ENCODE data around the gene ATAT1. TPM values are rescaled to one million over a fixed set of nuclear protein-coding genes. Genes with fewer than 3 reads are reported as not detected.
A peak's percentile ranks its signal among the peaks of the same experiment; 100 is the strongest.

Gene ATAT1
- total RNA-seq, 1 experiment from 2014 or later: 29.4 TPM

- TF ChIP-seq, protein P1, sequence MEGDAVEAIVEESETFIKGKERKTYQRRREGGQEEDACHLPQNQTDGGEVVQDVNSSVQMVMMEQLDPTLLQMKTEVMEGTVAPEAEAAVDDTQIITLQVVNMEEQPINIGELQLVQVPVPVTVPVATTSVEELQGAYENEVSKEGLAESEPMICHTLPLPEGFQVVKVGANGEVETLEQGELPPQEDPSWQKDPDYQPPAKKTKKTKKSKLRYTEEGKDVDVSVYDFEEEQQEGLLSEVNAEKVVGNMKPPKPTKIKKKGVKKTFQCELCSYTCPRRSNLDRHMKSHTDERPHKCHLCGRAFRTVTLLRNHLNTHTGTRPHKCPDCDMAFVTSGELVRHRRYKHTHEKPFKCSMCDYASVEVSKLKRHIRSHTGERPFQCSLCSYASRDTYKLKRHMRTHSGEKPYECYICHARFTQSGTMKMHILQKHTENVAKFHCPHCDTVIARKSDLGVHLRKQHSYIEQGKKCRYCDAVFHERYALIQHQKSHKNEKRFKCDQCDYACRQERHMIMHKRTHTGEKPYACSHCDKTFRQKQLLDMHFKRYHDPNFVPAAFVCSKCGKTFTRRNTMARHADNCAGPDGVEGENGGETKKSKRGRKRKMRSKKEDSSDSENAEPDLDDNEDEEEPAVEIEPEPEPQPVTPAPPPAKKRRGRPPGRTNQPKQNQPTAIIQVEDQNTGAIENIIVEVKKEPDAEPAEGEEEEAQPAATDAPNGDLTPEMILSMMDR (conservative IDR thresholded peaks at IDR 0.05): no peak
- TF ChIP-seq EZH2 (IDR thresholded peaks at IDR 0.05; ENCODE audit: low read depth): no peak
- peaks cover 7% of the 10 kb centered on the region; the same call in 1 of the 2 replicates for H3K36me3 ChIP-seq (ENCODE audit: low read depth)
- BruUV-seq (replicated peaks): TSS peak; percentile 49
- no peaks in the 10 kb centered on the region for H3K9me2 ChIP-seq (ENCODE audit: insufficient read depth)
- DNase-seq: peak; percentile 80 to 91
- H3K79me2 ChIP-seq (ENCODE audit: low read depth): peaks cover 31% of the 10 kb centered on the region
- H2AFZ ChIP-seq: peak within 1 kb of the TSS; percentile 98
- peak within 1 kb of the TSS; percentile 39; the same call in 1 of the 2 replicates for H3K27ac ChIP-seq
- no peaks in the 10 kb centered on the region for H3K9me3 ChIP-seq (ENCODE audit: insufficient read depth, low read depth)
- peak within 1 kb of the TSS; percentile 91 for H3K4me3 ChIP-seq
- peaks cover 18% of the 10 kb centered on the region; the same call in 1 of the 2 replicates for H3F3A ChIP-seq (ENCODE audit: insufficient read depth, low read depth)
- ChIA-PET CTCF (interaction anchor here (0.6 kb wide), 1 partner anchor 29 kb away, joined by 4 read pairs; the partner anchor contains the start of gene PPP1R10), POLR2A (ENCODE audit: unreplicated experiment) (interaction anchor here (0.7 to 0.9 kb wide), 2 partner anchors 8 to 90 kb away, joined by 4 to 5 read pairs; no protein-coding TSS in a partner anchor)
- peaks cover 4% of the 10 kb centered on the region; the same call in 1 of the 2 replicates for H4K20me1 ChIP-seq (ENCODE audit: insufficient read depth)
- peaks cover 8% of the 10 kb centered on the region for H3K4me1 ChIP-seq (replicated peaks; ENCODE audit: insufficient read depth)
- no peaks in the 10 kb centered on the region for H3K27me3 ChIP-seq (ENCODE audit: insufficient read depth, low read depth)
- intact Hi-C loops (cut with micrococcal nuclease; ENCODE audit: unreplicated experiment): no loop called here
- peak within 1 kb of the TSS; percentile 96 for H3K4me2 ChIP-seq
Observed at GRCh38 chr6:30646450-30647241, 20.0 kb downstream of the ATAT1 start, which contains the start of gene C6orf136. C6orf136 (plus strand) TSS chr6:30647133; CDS start chr6:30647232, 99 bp downstream.

DNA sequence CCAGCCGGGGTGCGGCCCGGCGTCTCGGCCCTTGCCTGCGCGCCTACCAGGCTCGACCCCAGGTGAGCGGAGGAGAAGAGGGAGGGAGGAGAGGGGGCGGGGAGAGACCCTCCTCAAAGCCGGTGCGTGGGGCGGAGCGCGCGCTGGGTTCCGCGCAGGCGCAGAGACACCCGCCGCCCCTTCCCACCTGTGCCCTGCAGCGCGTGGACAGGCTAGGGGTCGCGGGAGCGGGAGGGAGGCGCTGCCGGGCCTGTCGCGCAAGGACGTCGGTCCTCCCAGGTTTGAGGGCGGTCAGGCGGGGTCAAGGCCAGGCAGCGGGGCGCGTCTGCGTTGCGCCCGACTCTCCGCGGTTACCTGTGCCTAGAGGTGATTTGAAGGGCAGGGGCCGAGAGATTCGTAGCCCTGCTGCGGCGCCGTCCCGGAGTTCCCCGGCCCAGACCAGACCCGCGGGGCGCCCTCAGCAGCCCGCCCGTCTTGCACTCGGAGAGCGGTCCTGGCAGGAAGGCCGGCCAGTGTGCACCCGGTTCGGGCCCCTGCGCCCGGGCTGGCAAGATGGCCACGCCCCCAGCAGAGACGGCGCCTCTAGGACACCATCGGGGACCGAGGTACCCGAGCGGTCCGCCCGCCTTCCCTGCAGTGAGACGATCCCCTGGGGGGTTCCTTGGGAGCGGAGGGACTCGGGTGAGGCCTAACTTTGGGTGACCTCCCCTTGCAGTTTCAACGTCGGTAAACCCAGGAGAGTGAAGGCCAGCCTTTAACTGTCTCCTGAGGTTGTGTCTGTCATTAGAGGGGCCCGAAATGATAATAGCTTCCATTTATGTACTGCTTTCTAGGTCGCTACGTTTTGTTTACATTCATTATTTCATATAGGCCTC, 20.8 kb downstream of the ATAT1 start:
- TF ChIP-seq, protein P1 (conservative IDR thresholded peaks at IDR 0.05): no peak
- TF ChIP-seq EZH2 (IDR thresholded peaks at IDR 0.05; ENCODE audit: low read depth): no peak
- Histone ChIP-seq H4K20me1 (ENCODE audit: insufficient read depth) (peaks cover 4% of the 10 kb centered on the region; the same call in 1 of the 2 replicates), H3K4me1 (replicated peaks; ENCODE audit: insufficient read depth) (peaks cover 8% of the 10 kb centered on the region), H3K27ac (peak overlapping the region; percentile 39; the same call in 1 of the 2 replicates), H3K36me3 (ENCODE audit: low read depth) (peaks cover 10% of the 10 kb centered on the region; the same call in 1 of the 2 replicates), H3K4me2 (peak overlapping the region; percentile 96), H3K27me3 (ENCODE audit: insufficient read depth, low read depth) (no peaks in the 10 kb centered on the region), H3K9me2 (ENCODE audit: insufficient read depth) (no peaks in the 10 kb centered on the region), H2AFZ (peak overlapping the region; percentile 98), H3K4me3 (peak overlapping the region; percentile 91), H3K9me3 (ENCODE audit: insufficient read depth, low read depth) (no peaks in the 10 kb centered on the region), H3K79me2 (ENCODE audit: low read depth) (peaks cover 31% of the 10 kb centered on the region), H3F3A (ENCODE audit: insufficient read depth, low read depth) (peaks cover 23% of the 10 kb centered on the region; the same call in 1 of the 2 replicates)
- CTCF ChIA-PET: no interaction called here
- intact Hi-C loops (cut with micrococcal nuclease; ENCODE audit: unreplicated experiment): no loop called here
- DNase-seq: peak; percentile 43 to 78
- TSS peak; percentile 41 for BruUV-seq (replicated peaks)
- POLR2A ChIA-PET (ENCODE audit: unreplicated experiment): interaction anchor here (0.7 to 0.9 kb wide), 2 partner anchors 57 to 91 kb away, joined by 3 to 5 read pairs; no protein-coding TSS in a partner anchor

GRCh38 chr6:30651143-30651542, 24.5 kb downstream of the ATAT1 start:
- H2AFZ ChIP-seq: no peak overlapping the region
- H3K4me1 ChIP-seq (replicated peaks; ENCODE audit: insufficient read depth): peaks cover 6% of the 10 kb centered on the region
- POLR2A ChIA-PET (ENCODE audit: unreplicated experiment): no interaction called here
- H3K4me2 ChIP-seq: no peak overlapping the region
- CTCF ChIA-PET: interaction anchor here (0.6 kb wide), 1 partner anchor 15 kb away, joined by 4 read pairs; no protein-coding TSS in a partner anchor
- peaks cover 4% of the 10 kb centered on the region; the same call in 1 of the 2 replicates for H4K20me1 ChIP-seq (ENCODE audit: insufficient read depth)
- H3K27me3 ChIP-seq (ENCODE audit: insufficient read depth, low read depth): no peaks in the 10 kb centered on the region
- intact Hi-C loops (cut with micrococcal nuclease; ENCODE audit: unreplicated experiment): no loop called here
- H3K4me3 ChIP-seq: no peak overlapping the region
- H3K79me2 ChIP-seq (ENCODE audit: low read depth): peaks cover 26% of the 10 kb centered on the region
- peaks cover 28% of the 10 kb centered on the region; the same call in 1 of the 2 replicates for H3F3A ChIP-seq (ENCODE audit: insufficient read depth, low read depth)
- no peaks in the 10 kb centered on the region for H3K9me3 ChIP-seq (ENCODE audit: insufficient read depth, low read depth)
- no TSS peak for BruUV-seq (replicated peaks)
- peaks cover 13% of the 10 kb centered on the region for H3K36me3 ChIP-seq (ENCODE audit: low read depth)
- no peak for DNase-seq
- H3K27ac ChIP-seq: no peak overlapping the region
- TF ChIP-seq, protein P1 (conservative IDR thresholded peaks at IDR 0.05): no peak
- no peak for TF ChIP-seq EZH2 (IDR thresholded peaks at IDR 0.05; ENCODE audit: low read depth)
- H3K9me2 ChIP-seq (ENCODE audit: insufficient read depth): no peaks in the 10 kb centered on the region
